GM20000 (cell line): ENCODE data around the gene SUPT6H.
A peak's percentile ranks its signal among the peaks of the same experiment; 100 is the strongest.

Experiments used
- DNase-seq: peaks from one replicate; pipeline ENCODE4 v3.0.0; 2012; ENCODE audit warnings: low spot score
- CTCF ChIP-seq: IDR thresholded peaks from 2 replicates; pipeline ENCODE4 v1.5.1; 2012; ENCODE audit warnings: mild to moderate bottlenecking, control low read depth; ENCODE audit errors: extremely low read depth, missing control alignments

Gene SUPT6H

GRCh38 chr17:28750178-28751047 lies 88.4 kb downstream of the SUPT6H start:
- peak; percentile 85 for DNase-seq
- TF ChIP-seq CTCF = peak; percentile 99

- no peak for DNase-seq
- TF ChIP-seq CTCF = no peak
Measured at GRCh38 chr17:28751600-28752366, 89.8 kb downstream of the SUPT6H start.
